ENCODE measurements around the gene NUP188.

Gene NUP188, protein sequence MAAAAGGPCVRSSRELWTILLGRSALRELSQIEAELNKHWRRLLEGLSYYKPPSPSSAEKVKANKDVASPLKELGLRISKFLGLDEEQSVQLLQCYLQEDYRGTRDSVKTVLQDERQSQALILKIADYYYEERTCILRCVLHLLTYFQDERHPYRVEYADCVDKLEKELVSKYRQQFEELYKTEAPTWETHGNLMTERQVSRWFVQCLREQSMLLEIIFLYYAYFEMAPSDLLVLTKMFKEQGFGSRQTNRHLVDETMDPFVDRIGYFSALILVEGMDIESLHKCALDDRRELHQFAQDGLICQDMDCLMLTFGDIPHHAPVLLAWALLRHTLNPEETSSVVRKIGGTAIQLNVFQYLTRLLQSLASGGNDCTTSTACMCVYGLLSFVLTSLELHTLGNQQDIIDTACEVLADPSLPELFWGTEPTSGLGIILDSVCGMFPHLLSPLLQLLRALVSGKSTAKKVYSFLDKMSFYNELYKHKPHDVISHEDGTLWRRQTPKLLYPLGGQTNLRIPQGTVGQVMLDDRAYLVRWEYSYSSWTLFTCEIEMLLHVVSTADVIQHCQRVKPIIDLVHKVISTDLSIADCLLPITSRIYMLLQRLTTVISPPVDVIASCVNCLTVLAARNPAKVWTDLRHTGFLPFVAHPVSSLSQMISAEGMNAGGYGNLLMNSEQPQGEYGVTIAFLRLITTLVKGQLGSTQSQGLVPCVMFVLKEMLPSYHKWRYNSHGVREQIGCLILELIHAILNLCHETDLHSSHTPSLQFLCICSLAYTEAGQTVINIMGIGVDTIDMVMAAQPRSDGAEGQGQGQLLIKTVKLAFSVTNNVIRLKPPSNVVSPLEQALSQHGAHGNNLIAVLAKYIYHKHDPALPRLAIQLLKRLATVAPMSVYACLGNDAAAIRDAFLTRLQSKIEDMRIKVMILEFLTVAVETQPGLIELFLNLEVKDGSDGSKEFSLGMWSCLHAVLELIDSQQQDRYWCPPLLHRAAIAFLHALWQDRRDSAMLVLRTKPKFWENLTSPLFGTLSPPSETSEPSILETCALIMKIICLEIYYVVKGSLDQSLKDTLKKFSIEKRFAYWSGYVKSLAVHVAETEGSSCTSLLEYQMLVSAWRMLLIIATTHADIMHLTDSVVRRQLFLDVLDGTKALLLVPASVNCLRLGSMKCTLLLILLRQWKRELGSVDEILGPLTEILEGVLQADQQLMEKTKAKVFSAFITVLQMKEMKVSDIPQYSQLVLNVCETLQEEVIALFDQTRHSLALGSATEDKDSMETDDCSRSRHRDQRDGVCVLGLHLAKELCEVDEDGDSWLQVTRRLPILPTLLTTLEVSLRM (N-terminal part only)

GRCh38 chr9:128947527-128948301 lies at the start of gene NUP188, which contains the start of gene DOLK:
NUP188 (plus strand) TSS chr9:128947699; CDS start chr9:128947720, 21 bp downstream.
DOLK (minus strand) TSS chr9:128947603; CDS start chr9:128947303, 300 bp downstream.
- peak; percentile 82 for DNase-seq

- DNase-seq: no peak
Measured at GRCh38 chr9:128898382-128898781, 49.1 kb upstream of the NUP188 start.

DNA sequence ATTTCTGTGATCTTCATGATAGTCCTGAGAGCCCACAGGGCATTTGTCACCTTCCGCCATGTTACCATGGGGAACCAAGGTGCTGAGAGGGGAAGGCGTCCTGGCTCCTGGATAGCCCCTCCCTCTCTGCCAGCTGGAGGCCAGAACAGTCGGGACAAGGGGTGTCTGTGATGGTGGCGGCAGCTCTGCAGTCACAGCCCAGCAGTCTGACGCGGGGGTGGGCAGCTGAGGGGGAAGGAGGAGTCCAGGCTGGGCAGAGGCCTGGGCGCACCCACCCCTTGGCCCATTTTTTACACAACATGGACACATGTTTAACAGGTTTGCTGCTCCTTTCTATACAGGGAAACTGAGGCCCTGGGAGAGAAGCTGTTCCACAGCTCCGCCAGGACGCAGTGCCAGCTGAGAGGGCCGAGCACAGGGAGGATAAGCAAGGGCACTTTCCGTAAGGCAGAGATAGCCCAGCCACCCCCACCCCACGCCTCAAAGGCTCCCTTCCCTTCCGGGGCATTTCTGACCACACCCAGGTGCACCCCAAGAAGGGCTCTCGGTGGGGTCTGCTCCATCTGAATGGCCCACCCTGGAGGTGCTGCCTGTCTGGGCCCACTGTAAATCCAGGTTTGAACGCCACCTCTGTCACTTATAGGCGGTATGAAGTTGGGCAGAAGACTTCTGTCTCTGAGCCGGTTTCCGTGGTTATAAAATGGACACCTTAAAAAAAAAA lies 48.5 kb upstream of the NUP188 start:
- DNase-seq: no peak

- DNase-seq: peak; percentile 38
Measured at GRCh38 chr9:128899566-128900322, 47.8 kb upstream of the NUP188 start.

DNA sequence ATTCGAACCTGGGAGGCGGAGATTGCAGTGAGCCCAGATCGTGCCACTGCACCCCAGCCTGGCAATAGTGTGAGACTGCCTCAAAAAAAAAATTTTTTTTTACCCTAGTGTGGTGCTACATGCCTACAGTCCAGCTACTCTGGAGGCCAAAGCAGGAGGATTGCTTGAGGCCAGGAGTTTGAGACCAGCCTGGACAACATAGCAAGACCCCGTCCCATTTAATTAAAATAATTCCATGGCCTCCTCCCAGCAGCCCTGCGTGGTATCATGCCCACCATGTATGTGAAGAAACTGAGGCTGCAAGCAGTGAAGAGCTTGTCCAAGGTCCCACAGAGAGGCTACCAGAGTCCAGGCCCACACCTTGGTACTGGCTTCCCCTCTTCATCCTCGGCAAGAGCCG lies 46.1 kb upstream of the NUP188 start:
- DNase-seq: no peak

DNA sequence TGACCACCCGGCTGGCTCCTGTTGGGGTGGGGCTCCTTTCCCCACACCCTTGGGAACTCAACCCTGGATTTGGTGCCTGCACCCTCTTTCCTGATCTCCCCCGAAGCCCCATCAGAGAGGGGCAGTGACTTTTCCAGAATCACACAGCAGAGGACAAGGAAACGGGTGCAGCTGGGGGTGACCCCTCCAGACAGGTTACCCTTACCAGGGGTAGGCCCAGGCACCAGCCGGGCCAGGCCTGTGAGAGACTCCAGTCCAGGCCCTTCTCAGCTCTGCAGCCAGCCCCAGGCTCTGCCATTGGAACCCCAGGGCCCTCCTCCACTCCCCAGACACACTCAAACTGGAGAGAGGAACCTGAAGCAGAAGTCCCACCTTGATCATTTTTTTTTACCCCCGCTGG lies 45.7 kb upstream of the NUP188 start:
- DNase-seq: no peak

DNA sequence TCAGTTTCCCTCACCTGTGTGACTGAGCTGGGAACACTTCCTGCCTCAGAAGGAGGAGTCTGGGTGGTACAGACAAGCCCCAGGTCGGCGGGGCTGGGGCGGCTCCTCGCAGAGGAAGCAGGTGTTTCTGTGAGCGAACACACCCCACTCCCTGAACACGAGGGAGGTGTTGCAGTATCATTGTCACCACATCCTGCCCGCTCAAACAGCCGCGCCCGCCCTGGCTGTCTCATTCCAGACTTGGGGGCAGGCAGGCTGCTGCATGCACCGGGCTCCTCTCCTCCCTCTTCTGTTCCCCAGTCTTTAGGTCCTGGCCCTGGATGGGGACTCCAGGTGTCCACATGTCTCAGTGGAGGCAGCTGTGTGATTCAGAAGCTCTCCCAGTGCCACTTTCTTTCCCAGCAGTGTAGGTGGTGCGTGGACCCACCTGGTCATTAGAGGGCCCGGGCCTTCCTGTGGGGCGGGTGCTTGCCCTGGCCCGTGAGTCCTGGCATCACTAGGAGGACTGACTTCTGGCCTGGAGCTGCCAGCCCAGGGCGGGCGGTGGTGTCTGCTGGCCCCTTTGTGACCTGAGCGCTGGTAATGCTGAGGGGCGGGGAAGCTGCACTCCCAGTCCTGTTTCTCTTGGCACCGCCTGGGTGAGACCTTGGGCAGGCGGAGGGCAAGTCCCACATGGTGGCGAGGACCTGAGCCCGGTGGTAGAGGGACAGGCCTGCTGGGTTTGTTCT lies 45.0 kb upstream of the NUP188 start:
- DNase-seq: no peak

DNA sequence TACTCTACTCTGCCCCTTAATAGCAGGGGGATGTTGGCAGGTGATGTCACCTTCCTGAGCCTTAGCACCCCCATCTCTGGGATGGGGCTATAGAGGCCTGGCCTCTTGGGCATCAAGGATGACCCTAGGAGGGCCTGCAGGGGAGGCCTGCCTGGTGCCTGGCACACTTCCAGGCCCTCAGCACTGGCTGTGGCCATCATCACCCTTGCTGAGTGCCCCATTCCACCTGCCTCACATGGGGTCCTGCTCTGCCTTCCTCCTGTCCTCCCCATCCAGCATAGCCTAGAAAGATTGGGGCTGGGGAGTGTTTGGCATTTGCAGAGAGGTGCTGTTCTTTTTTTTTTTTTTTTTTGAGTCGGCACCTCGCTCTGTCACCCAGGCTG lies 44.4 kb upstream of the NUP188 start:
- DNase-seq: no peak

DNA sequence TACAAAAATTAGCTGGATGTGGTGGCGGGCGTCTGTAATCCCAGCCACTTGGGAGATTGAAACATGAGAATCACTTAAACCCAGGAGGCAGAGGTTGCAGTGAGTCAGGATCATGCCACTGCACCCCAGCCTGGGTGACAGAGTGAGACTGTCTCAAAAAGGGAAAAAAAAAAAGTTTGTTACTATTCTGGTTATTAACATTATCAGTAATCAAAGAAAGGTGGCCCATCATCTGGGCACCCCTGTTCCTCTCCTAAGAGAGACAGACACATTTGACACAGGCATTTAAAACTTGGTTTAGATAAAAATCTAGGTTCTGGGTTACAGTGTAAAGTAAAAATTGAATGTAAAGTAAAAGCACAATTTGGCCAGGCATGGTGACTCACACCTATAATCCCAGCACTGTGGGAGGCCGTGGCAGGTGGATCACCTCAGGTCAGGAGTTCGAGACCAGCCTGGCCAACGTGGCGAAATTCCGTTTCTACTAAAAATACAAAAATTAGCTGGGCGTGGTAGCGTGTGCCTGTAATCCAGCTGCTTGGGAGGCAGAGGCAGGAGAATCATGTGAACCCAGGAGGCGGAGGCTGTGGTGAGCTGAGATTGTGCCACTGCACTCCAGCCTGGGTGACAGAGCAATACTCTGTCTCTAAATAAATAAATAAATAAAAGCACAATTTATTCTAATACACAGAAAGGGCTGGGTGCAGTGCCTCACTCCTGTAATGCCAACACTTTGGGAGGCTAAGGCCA lies 43.5 kb upstream of the NUP188 start:
- no peak for DNase-seq

- DNase-seq: no peak
Measured at GRCh38 chr9:128905964-128906363, 41.5 kb upstream of the NUP188 start.

GRCh38 chr9:128906741-128907140 lies 40.8 kb upstream of the NUP188 start:
- peak; percentile 24 for DNase-seq

DNA sequence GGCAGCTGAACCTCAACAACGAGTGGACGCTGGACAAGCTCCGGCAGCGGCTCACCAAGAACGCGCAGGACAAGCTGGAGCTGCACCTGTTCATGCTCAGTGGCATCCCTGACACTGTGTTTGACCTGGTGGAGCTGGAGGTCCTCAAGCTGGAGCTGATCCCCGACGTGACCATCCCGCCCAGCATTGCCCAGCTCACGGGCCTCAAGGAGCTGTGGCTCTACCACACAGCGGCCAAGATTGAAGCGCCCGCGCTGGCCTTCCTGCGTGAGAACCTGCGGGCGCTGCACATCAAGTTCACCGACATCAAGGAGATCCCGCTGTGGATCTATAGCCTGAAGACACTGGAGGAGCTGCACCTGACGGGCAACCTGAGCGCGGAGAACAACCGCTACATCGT lies 39.1 kb upstream of the NUP188 start:
- no peak for DNase-seq

DNA sequence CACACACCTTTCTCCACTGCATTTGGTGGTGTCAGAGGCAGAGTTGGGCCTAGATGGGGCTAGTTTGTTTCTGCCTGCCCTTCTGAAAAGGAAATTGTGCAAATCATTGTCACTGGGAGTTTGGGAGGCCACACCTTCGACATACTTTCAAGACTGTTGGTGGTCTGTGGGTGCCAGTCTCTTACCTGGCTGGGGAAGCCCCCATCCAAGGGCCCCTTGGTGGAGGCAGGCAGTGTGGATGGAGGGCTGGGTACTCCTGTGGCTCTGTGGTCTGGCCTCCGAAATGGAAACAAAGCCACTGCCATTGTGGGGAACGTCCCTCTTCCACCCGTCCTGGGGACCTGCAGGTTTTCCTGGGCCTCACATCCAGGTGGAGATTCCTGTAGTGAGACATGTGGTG lies 37.6 kb upstream of the NUP188 start:
- DNase-seq: no peak

- no peak for DNase-seq
Measured at GRCh38 chr9:128910906-128911305, 36.6 kb upstream of the NUP188 start.

GRCh38 chr9:128911529-128912035 lies 35.9 kb upstream of the NUP188 start:
- DNase-seq: peak; percentile 28

DNA sequence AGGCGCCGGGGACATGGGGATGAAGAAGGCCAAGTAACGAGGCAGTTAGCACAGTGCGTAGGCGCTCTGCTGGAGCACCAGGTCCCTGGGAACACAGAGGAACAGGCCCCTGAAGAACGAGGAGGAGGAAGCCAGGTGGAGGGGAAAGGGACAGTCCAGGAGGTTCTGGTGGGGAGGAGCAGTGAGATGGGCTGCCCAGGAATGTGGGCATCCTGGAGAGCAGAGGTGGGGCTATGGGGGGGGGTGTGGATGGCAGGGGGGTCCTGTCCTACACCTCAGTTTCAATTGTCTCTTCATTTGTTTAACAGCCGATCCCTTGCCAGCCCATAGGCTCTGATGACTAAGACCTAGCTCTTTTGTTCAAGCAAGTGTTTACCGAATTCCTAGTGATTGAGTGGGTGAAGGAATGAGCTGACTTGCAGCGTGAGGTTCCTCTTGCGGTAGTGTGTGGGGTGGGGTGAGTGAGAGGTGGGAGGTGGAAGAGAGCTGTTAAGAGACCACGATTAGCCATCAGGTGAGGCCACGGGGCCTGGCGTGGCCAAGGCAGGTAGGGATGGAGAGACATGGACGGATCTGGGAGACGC lies 35.1 kb upstream of the NUP188 start:
- peak; percentile 83 for DNase-seq

- no peak for DNase-seq
Measured at GRCh38 chr9:128913048-128913900, 34.2 kb upstream of the NUP188 start.

Data from NCI-H226 (cell line).